Thyroid gland (tissue), 4 donors: Measurements from ENCODE around the gene PLCG1. TPM values are rescaled to one million over a fixed set of nuclear protein-coding genes. Genes with fewer than 3 reads are reported as not detected.

Experiments used
- DNase-seq, 2 donors: peaks; one replicate each; pipeline ENCODE4 v3.0.0-alpha.2; 2019
- H3K27ac ChIP-seq, 3 donors: fragments of 200-600 bp; sonication (generic); 1 replicate in 2 of 3; 2 replicates in 1 of 3; pipeline ENCODE4 v1.5.1; 2016 to 2019; ENCODE audit warnings: mild to moderate bottlenecking in 1 of 3, moderate library complexity in 1 of 3
- H3K27me3 ChIP-seq: fragments of 200-600 bp; sonication (generic); one replicate; pipeline ENCODE4 v1.5.1; 2019
- H3K36me3 ChIP-seq, 2 donors: fragments of 200-600 bp; sonication (generic); one replicate each; pipeline ENCODE4 v1.5.1; 2016 to 2019
- H3K4me1 ChIP-seq, 2 donors: fragments of 200-600 bp; sonication (generic); one replicate each; pipeline ENCODE4 v1.5.1; 2017 to 2019
- H3K4me3 ChIP-seq, 3 donors: fragments of 200-600 bp; sonication (generic); replicated peaks in 1 of 3; 1 replicate in 2 of 3; 2 replicates in 1 of 3; pipeline ENCODE4 v1.5.1; 2016; ENCODE audit warnings: mild to moderate bottlenecking in 1 of 3
- H3K9me3 ChIP-seq: fragments of 200-600 bp; sonication (generic); one replicate; pipeline ENCODE4 v1.5.1; 2017
- POLR2A ChIP-seq, 2 donors: fragments of 450-650 bp; IDR thresholded peaks; one replicate each; pipeline ENCODE4 v1.6.1; 2017; ENCODE audit warnings: antibody characterized with exemption in 2 of 2, mild to moderate bottlenecking in 2 of 2, moderate library complexity in 1 of 2
- WGBS, 2 donors: methylation state at CpG; one replicate each; pipeline ENCODE4 v1.1.5; 2017; 5-methylcytosine and 5-hydroxymethylcytosine counted together
- intact Hi-C: fragments of 100-400 bp; cut with DNase I; formaldehyde crosslinking; loops from one replicate; pipeline ENCODE4 v1.15.1; 2023
- total RNA-seq, 4 donors: library from RNA; depleted of rRNA; stranded (reverse); fragments of >200 nt; gene quantifications; one replicate each; pipeline ENCODE4 v1.2.3, GENCODE V29; 2016
- TF ChIP-seq, protein P1 (sequence below), 6 experiments: fragments of 200-600 bp in 3 of 6; fragments of 450-650 bp in 3 of 6; sonication (generic) in 3 of 6; IDR thresholded peaks; one replicate each; pipeline ENCODE4 v1.5.1; 2016 to 2019; ENCODE audit warnings: antibody characterized with exemption in 6 of 6, mild to moderate bottlenecking in 2 of 6, inconsistent platforms in 1 of 6, moderate library complexity in 1 of 6

Gene PLCG1
- total RNA-seq, 4 donors from 2014 or later, result 146 to 252 (median 164) TPM

- TF ChIP-seq POLR2A (IDR thresholded peaks at IDR 0.05), result no peak
- TF ChIP-seq, protein P1, sequence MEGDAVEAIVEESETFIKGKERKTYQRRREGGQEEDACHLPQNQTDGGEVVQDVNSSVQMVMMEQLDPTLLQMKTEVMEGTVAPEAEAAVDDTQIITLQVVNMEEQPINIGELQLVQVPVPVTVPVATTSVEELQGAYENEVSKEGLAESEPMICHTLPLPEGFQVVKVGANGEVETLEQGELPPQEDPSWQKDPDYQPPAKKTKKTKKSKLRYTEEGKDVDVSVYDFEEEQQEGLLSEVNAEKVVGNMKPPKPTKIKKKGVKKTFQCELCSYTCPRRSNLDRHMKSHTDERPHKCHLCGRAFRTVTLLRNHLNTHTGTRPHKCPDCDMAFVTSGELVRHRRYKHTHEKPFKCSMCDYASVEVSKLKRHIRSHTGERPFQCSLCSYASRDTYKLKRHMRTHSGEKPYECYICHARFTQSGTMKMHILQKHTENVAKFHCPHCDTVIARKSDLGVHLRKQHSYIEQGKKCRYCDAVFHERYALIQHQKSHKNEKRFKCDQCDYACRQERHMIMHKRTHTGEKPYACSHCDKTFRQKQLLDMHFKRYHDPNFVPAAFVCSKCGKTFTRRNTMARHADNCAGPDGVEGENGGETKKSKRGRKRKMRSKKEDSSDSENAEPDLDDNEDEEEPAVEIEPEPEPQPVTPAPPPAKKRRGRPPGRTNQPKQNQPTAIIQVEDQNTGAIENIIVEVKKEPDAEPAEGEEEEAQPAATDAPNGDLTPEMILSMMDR (IDR thresholded peaks at IDR 0.05), result no peak
- Histone ChIP-seq H3K27me3 (no peaks in the 10 kb centered on the region), H3K4me1 (no peaks in the 10 kb centered on the region), H3K9me3 (no peaks in the 10 kb centered on the region), H3K36me3 (peaks cover 6 to 18% of the 10 kb centered on the region in 2 donors), H3K4me3 (no peak overlapping the region), H3K27ac (peak overlapping the region in 1 of 3 donors; percentile 50)
- 90 to 92% methylated on average over 11 of the region's 11 CpGs for WGBS, 2 donors
- intact Hi-C loops, result no loop called here
- no peak for DNase-seq
Observed at GRCh38 chr20:41205313-41205712, 68.0 kb downstream of the PLCG1 start.

DNA sequence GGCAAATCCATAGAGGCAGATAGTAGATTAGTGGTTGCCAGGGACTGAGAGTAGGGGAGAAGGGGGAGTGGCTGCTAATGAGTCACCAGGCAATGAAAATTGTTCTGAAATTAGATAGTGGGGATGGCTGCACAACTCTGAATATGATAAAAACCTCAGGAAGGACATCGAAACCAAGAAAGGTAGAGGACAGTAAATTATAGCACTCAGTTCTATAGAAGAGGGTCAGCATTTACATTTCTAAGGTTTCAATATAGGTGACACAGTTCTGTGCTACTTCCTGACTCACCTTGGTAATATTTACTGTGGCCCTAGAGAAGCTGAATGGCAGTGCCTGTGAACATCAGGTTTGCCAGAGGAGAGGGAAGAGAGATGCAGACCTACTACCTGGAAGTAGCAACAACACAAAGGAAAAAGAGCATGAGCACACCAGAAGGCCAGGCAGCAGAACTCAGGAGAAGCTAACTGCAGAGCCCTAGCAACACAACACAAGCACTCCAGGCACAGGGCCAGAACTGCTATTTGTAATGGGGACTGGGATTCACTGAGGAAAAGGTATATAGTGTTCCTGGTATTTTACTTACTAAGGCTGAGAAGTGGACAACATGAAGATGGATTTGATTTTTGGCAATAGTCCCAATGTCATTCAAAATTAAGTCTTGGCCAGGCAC, 75.9 kb downstream of the PLCG1 start:
- Histone ChIP-seq H3K27ac (peak overlapping the region in 2 of 3 donors; percentile 20 to 30), H3K36me3 (no peaks in the 10 kb centered on the region), H3K4me1 (peaks cover 16 to 18% of the 10 kb centered on the region in 2 donors), H3K4me3 (no peak overlapping the region), H3K9me3 (no peaks in the 10 kb centered on the region), H3K27me3 (no peaks in the 10 kb centered on the region)
- TF ChIP-seq POLR2A (IDR thresholded peaks at IDR 0.05), result no peak
- TF ChIP-seq, protein P1 (IDR thresholded peaks at IDR 0.05), result no peak
- WGBS, 2 donors, result 84 to 89% methylated on average over 1 of the region's 1 CpG
- intact Hi-C loops, result no loop called here
- peak; percentile 65 to 78 for DNase-seq

GRCh38 chr20:41214202-41214601, 76.9 kb downstream of the PLCG1 start:
- TF ChIP-seq POLR2A (IDR thresholded peaks at IDR 0.05), result no peak
- TF ChIP-seq, protein P1 (IDR thresholded peaks at IDR 0.05), result no peak
- DNase-seq, result peak; percentile 51 to 56

DNA sequence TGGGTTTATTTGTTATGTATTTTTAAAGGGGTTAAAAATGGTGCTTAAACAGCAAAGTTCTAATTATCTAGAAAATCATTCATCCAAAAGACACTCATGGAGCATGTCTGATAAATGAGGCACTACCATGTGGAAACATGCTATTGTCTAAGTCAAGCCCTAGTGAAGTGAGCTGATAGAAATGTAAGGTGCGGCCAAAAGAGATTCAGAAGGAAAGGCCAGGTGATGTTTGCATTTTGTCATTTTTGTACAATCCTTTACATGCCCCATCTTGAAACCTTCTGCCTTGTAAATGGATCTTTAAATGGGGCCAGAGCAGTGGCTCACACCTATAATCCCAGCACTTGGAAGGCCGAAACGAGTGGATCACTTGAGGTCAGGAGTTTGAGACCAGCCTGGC, 77.3 kb downstream of the PLCG1 start:
- TF ChIP-seq POLR2A (IDR thresholded peaks at IDR 0.05), result no peak
- TF ChIP-seq, protein P1 (IDR thresholded peaks at IDR 0.05), result no peak
- no peaks in the 10 kb centered on the region for H3K27me3 ChIP-seq
- no peak for DNase-seq
- H3K4me1 ChIP-seq, result peaks cover 16 to 18% of the 10 kb centered on the region in 2 donors
- H3K9me3 ChIP-seq, result no peaks in the 10 kb centered on the region
- intact Hi-C loops, result no loop called here
- H3K27ac ChIP-seq, result peak overlapping the region in 1 of 3 donors; percentile 30
- H3K36me3 ChIP-seq, result no peaks in the 10 kb centered on the region
- 97% methylated on average over 3 of the region's 3 CpGs for WGBS, 2 donors
- H3K4me3 ChIP-seq, result no peak overlapping the region

More at GRCh38 chr20:41214202-41214601, 76.9 kb downstream of the PLCG1 start:
- intact Hi-C loops, result no loop called here
- no peaks in the 10 kb centered on the region for H3K9me3 ChIP-seq
- no peaks in the 10 kb centered on the region for H3K36me3 ChIP-seq
- H3K4me1 ChIP-seq, result peaks cover 16 to 18% of the 10 kb centered on the region in 2 donors
- WGBS, 2 donors, result 37 to 49% methylated on average over 3 of the region's 3 CpGs
- peak overlapping the region in 2 of 3 donors; percentile 20 to 30 for H3K27ac ChIP-seq
- H3K4me3 ChIP-seq, result no peak overlapping the region
- no peaks in the 10 kb centered on the region for H3K27me3 ChIP-seq

DNA sequence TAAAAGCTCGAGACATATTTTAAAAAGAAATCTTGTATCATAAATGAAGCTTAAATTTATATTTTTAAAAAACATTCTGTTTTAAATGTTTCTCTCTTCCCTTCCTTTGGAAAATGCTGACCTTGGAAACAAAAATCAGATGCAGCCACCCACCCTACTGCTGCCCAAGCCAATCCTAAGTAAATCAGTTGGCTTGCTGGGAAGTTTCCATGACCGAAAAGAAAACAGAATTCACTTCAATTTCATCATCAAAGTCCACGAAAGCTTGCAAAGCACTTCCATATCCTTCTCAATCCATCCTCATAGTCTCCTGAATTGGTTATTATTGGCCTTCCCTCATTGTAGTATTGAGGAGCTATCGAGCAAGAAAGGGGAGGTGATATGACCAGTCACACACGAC, 80.1 kb downstream of the PLCG1 start:
- no peak overlapping the region for H3K4me3 ChIP-seq
- whole genome bisulfite sequencing, 2 donors, result 80 to 92% methylated on average over 5 of the region's 5 CpGs
- H3K4me1 ChIP-seq, result peaks cover 29 to 30% of the 10 kb centered on the region in 2 donors
- no peak overlapping the region for H3K27ac ChIP-seq
- no peaks in the 10 kb centered on the region for H3K36me3 ChIP-seq
- TF ChIP-seq, protein P1 (IDR thresholded peaks at IDR 0.05), result no peak
- no peak for TF ChIP-seq POLR2A (IDR thresholded peaks at IDR 0.05)
- DNase-seq, result no peak
- no peaks in the 10 kb centered on the region for H3K9me3 ChIP-seq
- H3K27me3 ChIP-seq, result no peaks in the 10 kb centered on the region
- intact Hi-C loops, result no loop called here
